Ascending aorta (tissue), 2 donors: ENCODE results near the gene ZNHIT3. TPM values are rescaled to one million over a fixed set of nuclear protein-coding genes. Genes with fewer than 3 reads are reported as not detected.
A peak's percentile ranks its signal among the peaks of the same experiment; 100 is the strongest.

ENCODE experiments used
- DNase-seq, 2 donors: peaks; one replicate each; pipeline ENCODE4 v3.0.0-alpha.2; 2019; ENCODE audit warnings: low spot score in 2 of 2
- H3K27ac ChIP-seq, 2 donors: fragments of 200-600 bp; sonication (generic); one replicate each; pipeline ENCODE4 v1.5.1; 2016 to 2017; ENCODE audit warnings: mild to moderate bottlenecking in 1 of 2
- H3K27me3 ChIP-seq: fragments of 200-600 bp; sonication (generic); one replicate; pipeline ENCODE4 v1.5.1; 2017
- H3K36me3 ChIP-seq, 2 donors: fragments of 200-600 bp; sonication (generic); one replicate each; pipeline ENCODE4 v1.5.1; 2016
- H3K4me1 ChIP-seq, 2 donors: fragments of 200-600 bp; sonication (generic); one replicate each; pipeline ENCODE4 v1.5.1; 2016 to 2017; ENCODE audit warnings: mild to moderate bottlenecking in 1 of 2
- H3K4me3 ChIP-seq, 2 donors: fragments of 200-600 bp; sonication (generic); one replicate each; pipeline ENCODE4 v1.5.1; 2016 to 2017; ENCODE audit warnings: mild to moderate bottlenecking in 1 of 2
- H3K9me3 ChIP-seq, 2 donors: fragments of 200-600 bp; sonication (generic); one replicate each; pipeline ENCODE4 v1.5.1; 2016
- CTCF ChIP-seq, 3 experiments: fragments of 200-600 bp in 2 of 3; fragments of 450-650 bp in 1 of 3; sonication (generic) in 2 of 3; IDR thresholded peaks; one replicate each; pipeline ENCODE4 v1.5.1; 2016 to 2019; ENCODE audit warnings: antibody characterized with exemption in 3 of 3, mild to moderate bottlenecking in 1 of 3, moderate library complexity in 1 of 3
- intact Hi-C: fragments of 100-400 bp; cut with DNase I; formaldehyde crosslinking; loops from one replicate; pipeline ENCODE4 v1.15.1; 2023
- total RNA-seq: library from RNA; depleted of rRNA; stranded (reverse); fragments of >200 nt; gene quantifications from one replicate; pipeline ENCODE4 v1.1.0, GENCODE V29; 2016

ZNHIT3 gene
- total RNA-seq, 1 donor from 2014 or later, result 49.4 TPM

GRCh38 chr17:36494674-36495073, 8.2 kb downstream of the ZNHIT3 start:
- no peak for DNase-seq
- TF ChIP-seq CTCF (IDR thresholded peaks at IDR 0.05), result no peak
- H3K4me3 ChIP-seq, result no peak overlapping the region
- intact Hi-C loops, result no loop called here
- H3K4me1 ChIP-seq, result no peaks in the 10 kb centered on the region
- H3K27me3 ChIP-seq, result no peaks in the 10 kb centered on the region
- no peak overlapping the region for H3K27ac ChIP-seq
- no peaks in the 10 kb centered on the region for H3K9me3 ChIP-seq
- peaks cover 62 to 63% of the 10 kb centered on the region in 2 donors for H3K36me3 ChIP-seq

- Histone ChIP-seq H3K4me3 (no peak overlapping the region), H3K36me3 (peaks cover 62 to 63% of the 10 kb centered on the region in 2 donors), H3K4me1 (no peaks in the 10 kb centered on the region), H3K9me3 (no peaks in the 10 kb centered on the region), H3K27me3 (no peaks in the 10 kb centered on the region), H3K27ac (no peak overlapping the region)
- intact Hi-C loops, result no loop called here
- DNase-seq, result peak in 1 of 2 donors; percentile 40
- no peak for TF ChIP-seq CTCF (IDR thresholded peaks at IDR 0.05)
Observed at GRCh38 chr17:36495076-36495578, 8.6 kb downstream of the ZNHIT3 start.

- DNase-seq, result no peak
- no peak overlapping the region for H3K27ac ChIP-seq
- peaks cover 62 to 73% of the 10 kb centered on the region in 2 donors for H3K36me3 ChIP-seq
- intact Hi-C loops, result no loop called here
- no peaks in the 10 kb centered on the region for H3K4me1 ChIP-seq
- TF ChIP-seq CTCF (IDR thresholded peaks at IDR 0.05), result no peak
- no peaks in the 10 kb centered on the region for H3K9me3 ChIP-seq
- H3K27me3 ChIP-seq, result no peaks in the 10 kb centered on the region
- no peak overlapping the region for H3K4me3 ChIP-seq
Observed at GRCh38 chr17:36496018-36496789, 9.7 kb downstream of the ZNHIT3 start.

- no peaks in the 10 kb centered on the region for H3K4me1 ChIP-seq
- intact Hi-C loops, result no loop called here
- TF ChIP-seq CTCF (IDR thresholded peaks at IDR 0.05), result no peak
- no peak overlapping the region for H3K27ac ChIP-seq
- no peak overlapping the region for H3K4me3 ChIP-seq
- peaks cover 51 to 74% of the 10 kb centered on the region in 2 donors for H3K36me3 ChIP-seq
- H3K9me3 ChIP-seq, result no peaks in the 10 kb centered on the region
- no peak for DNase-seq
- H3K27me3 ChIP-seq, result no peaks in the 10 kb centered on the region
Observed at GRCh38 chr17:36498155-36498554, 11.7 kb downstream of the ZNHIT3 start.

GRCh38 chr17:36498560-36499300, 12.2 kb downstream of the ZNHIT3 start:
- Histone ChIP-seq H3K9me3 (no peaks in the 10 kb centered on the region), H3K4me3 (no peak overlapping the region), H3K4me1 (no peaks in the 10 kb centered on the region), H3K36me3 (peaks cover 46 to 73% of the 10 kb centered on the region in 2 donors), H3K27me3 (no peaks in the 10 kb centered on the region), H3K27ac (no peak overlapping the region)
- DNase-seq, result no peak
- intact Hi-C loops, result no loop called here
- no peak for TF ChIP-seq CTCF (IDR thresholded peaks at IDR 0.05)
